Lung (tissue), 12 donors: ENCODE results near the gene STMND1. TPM values are rescaled to one million over a fixed set of nuclear protein-coding genes. Genes with fewer than 3 reads are reported as not detected.

ENCODE experiments used
- ATAC-seq: fragments of 200-7000 bp; cut with Tn5 transposase; one replicate; pipeline ENCODE4 v1.9.1; 2020; ENCODE audit warnings: moderate number of reproducible peaks; ENCODE audit not compliant: insufficient read depth, low FRiP score
- DNase-seq, 3 donors: peaks; one replicate each; pipeline ENCODE4 v3.0.0-alpha.2; 2013 to 2017
- H3K27ac ChIP-seq, 2 donors: one replicate each; pipeline ENCODE4 v1.5.1; 2013; ENCODE audit warnings: mild to moderate bottlenecking in 2 of 2, moderate library complexity in 2 of 2, control low read depth in 1 of 2, inconsistent platforms in 1 of 2, low read depth in 1 of 2, low read length in 1 of 2
- H3K27me3 ChIP-seq, 3 donors: one replicate each; pipeline ENCODE4 v1.5.1; 2013; ENCODE audit warnings: low read length in 2 of 3; ENCODE audit not compliant: control insufficient read depth in 3 of 3, insufficient read depth in 3 of 3
- H3K36me3 ChIP-seq, 4 donors: one replicate each; pipeline ENCODE4 v1.5.1; 2013; ENCODE audit warnings: low read length in 4 of 4, mild to moderate bottlenecking in 1 of 4, moderate library complexity in 1 of 4; ENCODE audit not compliant: control insufficient read depth in 4 of 4, insufficient read depth in 4 of 4
- H3K4me1 ChIP-seq, 5 donors: one replicate each; pipeline ENCODE4 v1.5.1; 2013; ENCODE audit warnings: low read length in 5 of 5, mild to moderate bottlenecking in 2 of 5, moderate library complexity in 1 of 5; ENCODE audit not compliant: control insufficient read depth in 5 of 5, insufficient read depth in 5 of 5
- H3K4me3 ChIP-seq: one replicate; pipeline ENCODE4 v1.5.1; 2013; ENCODE audit warnings: mild to moderate bottlenecking, control low read depth, moderate library complexity
- H3K9ac ChIP-seq, 2 donors: one replicate each; pipeline ENCODE4 v1.5.1; 2013; ENCODE audit warnings: low read length in 2 of 2, control low read depth in 1 of 2; ENCODE audit not compliant: insufficient read depth in 1 of 2
- H3K9me3 ChIP-seq, 4 donors: one replicate each; pipeline ENCODE4 v1.5.1; 2013; ENCODE audit warnings: low read length in 3 of 4, mild to moderate bottlenecking in 1 of 4, moderate library complexity in 1 of 4; ENCODE audit not compliant: control insufficient read depth in 4 of 4, insufficient read depth in 3 of 4
- CTCF ChIP-seq: IDR thresholded peaks from 2 replicates; pipeline ENCODE4 v1.5.1; 2012; ENCODE audit warnings: mild to moderate bottlenecking; ENCODE audit errors: control extremely low read depth, extremely low read depth
- whole genome bisulfite sequencing, 2 donors: extraction: QIAGEN DNeasy Blood & Tissue Kit; methylation state at CpG; one replicate each; pipeline ENCODE4 v1.1.7; 2013; 5-methylcytosine and 5-hydroxymethylcytosine counted together
- polyA plus RNA-seq, 2 donors: library from polyadenylated mRNA; stranded (reverse); fragments of 200-250 nt; gene quantifications; one replicate each; pipeline ENCODE4 v1.2.1, GENCODE V29; 2013
- total RNA-seq, 2 donors: library from RNA; depleted of rRNA in 1 of 2; stranded (reverse); fragments of >200 nt in 1 of 2; gene quantifications; one replicate each; pipeline ENCODE4 v1.2.1, GENCODE V29; 2014 to 2021
- donor health status: control.
- donor health status: control.
- donor health status: Bipolar disorder and iron deficiency.
- donor health status: healthy.
- donor health status: DM: yes; HTN: yes; CAD: no.

Gene STMND1
- total and polyA plus RNA-seq, 4 donors = 4.6 to 11.0 (median 8.3) TPM

GRCh38 chr6:17179530-17180073, 77.8 kb downstream of the STMND1 start:
- ATAC-seq (no peak), DNase-seq (no peak)
- Histone ChIP-seq H3K9ac (no peak overlapping the region), H3K4me1 (no peaks in the 10 kb centered on the region), H3K4me3 (no peak overlapping the region), H3K27ac (no peak overlapping the region), H3K9me3 (peaks cover 0 to 3% (median 0%) of the 10 kb centered on the region in 4 donors), H3K27me3 (no peaks in the 10 kb centered on the region), H3K36me3 (no peaks in the 10 kb centered on the region)
- WGBS, 2 donors = 93% methylated on average over 5 of the region's 5 CpGs
- TF ChIP-seq CTCF = no peak

Other genes with a start within 250 kb of the STMND1 start
- gene RBM24, start 179.3 kb downstream of the STMND1 start, total RNA-seq = 1 to 10 TPM; 1.9 to 3.0 TPM
- 1 to 10 TPM; 1.1 to 1.7 TPM for gene RBM24, start 179.3 kb downstream of the STMND1 start, polyA plus RNA-seq